A673 (cell line): Measurements from ENCODE around the gene CDK17. TPM values are rescaled to one million over a fixed set of nuclear protein-coding genes. Genes with fewer than 3 reads are reported as not detected.

Experiments
- BruUV-seq: library from RNA; stranded (reverse); fragments of 400-500 nt; replicated peaks from 2 replicates; lab custom pipeline; 2021; lab: Mats Ljungman, UMichigan
- CTCF ChIA-PET: fragments of 300-600 bp; sonication (Branson Sonifier 250); formaldehyde crosslinking; loops from one replicate; lab custom pipeline; 2022; ENCODE audit warnings: antibody characterized with exemption; lab: Charles Lee
- POLR2A ChIA-PET: fragments of 300-600 bp; sonication (Branson Sonifier 250); formaldehyde crosslinking; loops from one replicate; lab custom pipeline; 2022; ENCODE audit warnings: antibody characterized with exemption; ENCODE audit not compliant: low non-redundant PET; lab: Charles Lee
- DNase-seq: peaks from one replicate; pipeline ENCODE4 v3.0.0-alpha.2; 2015; ENCODE audit warnings: low spot score
- H3K27ac ChIP-seq: fragments of 200-600 bp; sonication (generic); 2 replicates; pipeline ENCODE4 v1.5.1; 2016; ENCODE audit warnings: mixed run types, low read depth, mild to moderate bottlenecking, mixed read lengths, antibody characterized with exemption, low read length; ENCODE audit not compliant: poor library complexity, severe bottlenecking
- H3K27me3 ChIP-seq: fragments of 200-600 bp; sonication (generic); replicated peaks from 2 replicates; pipeline ENCODE4 v1.6.1; 2017; ENCODE audit warnings: mixed run types, low read depth, mild to moderate bottlenecking, mixed read lengths, antibody characterized with exemption, low read length; ENCODE audit not compliant: insufficient read depth, poor library complexity
- H3K36me3 ChIP-seq: fragments of 200-600 bp; sonication (generic); 2 replicates; pipeline ENCODE4 v1.6.1; 2016; ENCODE audit warnings: mixed run types, mild to moderate bottlenecking, mixed read lengths, antibody characterized with exemption, low read length; ENCODE audit not compliant: insufficient read depth, poor library complexity, severe bottlenecking
- H3K4me1 ChIP-seq: fragments of 200-600 bp; sonication (generic); 2 replicates; pipeline ENCODE4 v1.6.1; 2017; ENCODE audit warnings: mixed run types, mild to moderate bottlenecking, mixed read lengths, antibody characterized with exemption, low read length; ENCODE audit not compliant: insufficient read depth, poor library complexity, severe bottlenecking
- H3K4me3 ChIP-seq: fragments of 200-600 bp; sonication (generic); 2 replicates; pipeline ENCODE4 v1.5.1; 2016; ENCODE audit warnings: low read depth, mixed run types, mild to moderate bottlenecking, mixed read lengths, low read length; ENCODE audit not compliant: poor library complexity, severe bottlenecking
- H3K9me3 ChIP-seq: fragments of 200-600 bp; sonication (generic); 2 replicates; pipeline ENCODE4 v1.6.1; 2016; ENCODE audit warnings: mixed run types, low read depth, mild to moderate bottlenecking, mixed read lengths, antibody characterized with exemption, low read length; ENCODE audit not compliant: poor library complexity, severe bottlenecking
- EZH2 ChIP-seq: fragments of 200-600 bp; sonication (generic); IDR thresholded peaks from 2 replicates; pipeline ENCODE4 v1.6.1; 2017; ENCODE audit warnings: borderline replicate concordance, low read depth, mild to moderate bottlenecking, mixed read lengths, antibody characterized with exemption, low read length; ENCODE audit not compliant: poor library complexity, severe bottlenecking
- intact Hi-C: fragments of 100-400 bp; cut with micrococcal nuclease; formaldehyde crosslinking; loops from one replicate; pipeline ENCODE4 v1.10.0; 2022; ENCODE audit not compliant: unreplicated experiment
- total RNA-seq: library from RNA; stranded (reverse); gene quantifications from 2 replicates; pipeline ENCODE4 v1.2.3, GENCODE V29; 2021
- TF ChIP-seq, protein P1 (sequence below): fragments of 300-800, 200-600 bp; sonication (generic); conservative IDR thresholded peaks from 2 replicates; pipeline ENCODE4 v1.5.1; 2017; ENCODE audit warnings: low read depth, mild to moderate bottlenecking, antibody characterized with exemption, low read length, moderate library complexity, mixed read lengths

The CDK17 gene
- total RNA-seq, 1 experiment from 2014 or later = 34.8 TPM

DNA sequence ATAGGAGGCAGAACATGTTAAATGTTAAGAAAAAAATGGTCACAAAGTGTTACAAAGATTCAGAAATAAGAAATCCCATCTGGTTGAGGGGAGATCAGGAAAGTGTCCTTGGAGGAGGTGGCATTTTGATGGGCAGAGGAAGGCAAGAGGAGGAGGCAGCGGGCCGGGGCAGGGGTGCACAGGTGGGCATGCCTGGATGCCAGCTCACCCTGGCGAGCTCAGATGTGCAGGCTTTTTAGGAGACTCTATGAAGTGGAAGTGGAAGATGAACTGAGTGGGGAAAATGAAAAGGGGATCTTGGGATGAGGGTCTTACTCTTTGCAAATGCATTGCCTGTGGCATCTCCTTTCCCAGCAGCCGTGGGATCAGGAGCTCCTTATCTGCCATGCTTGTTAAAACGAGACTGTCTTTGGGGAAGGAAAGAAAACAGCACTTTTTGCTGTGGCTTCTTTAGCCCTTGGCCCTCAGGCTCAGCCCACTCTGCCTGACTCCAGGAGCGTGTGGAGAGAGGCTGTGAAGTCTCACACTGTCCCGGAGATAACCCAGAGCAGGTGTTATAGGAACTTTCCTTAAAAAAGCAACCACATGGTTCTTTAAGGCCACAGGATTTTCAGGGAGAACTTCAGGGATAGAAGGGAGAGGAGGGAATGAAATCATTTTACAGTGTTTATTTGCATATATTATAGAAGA, 143.4 kb downstream of the CDK17 start:
- POLR2A ChIA-PET = interaction anchor here (0.5 kb wide), 1 partner anchor 54 kb away, joined by 3 read pairs; no protein-coding TSS in a partner anchor

DNA sequence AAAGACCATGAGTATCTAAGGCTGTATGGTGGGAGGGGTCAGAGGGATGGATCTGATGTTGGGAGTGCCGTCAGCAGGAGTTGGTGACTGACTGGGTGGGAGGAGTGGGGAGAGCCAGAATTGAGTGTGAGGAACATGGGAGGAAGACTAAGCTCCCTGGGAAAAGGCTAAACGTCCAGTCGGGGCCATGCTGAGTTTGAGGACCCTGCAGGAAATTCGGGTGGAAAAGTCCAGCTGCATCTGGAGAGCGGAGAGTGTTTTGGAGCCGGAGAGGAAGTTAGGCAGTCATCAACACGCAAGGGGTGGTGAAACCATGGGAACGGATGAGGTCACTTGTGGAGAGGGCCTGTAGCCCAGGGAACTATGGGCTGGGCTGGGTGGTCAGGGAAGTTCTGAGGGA, 145.2 kb downstream of the CDK17 start:
- H3K36me3 ChIP-seq = peaks cover 13% of the 10 kb centered on the region
- no peaks in the 10 kb centered on the region for H3K27me3 ChIP-seq
- intact Hi-C loops = loop anchor here (10.0 kb wide), 1 partner anchor 140 kb away; no protein-coding TSS in a partner anchor
- H3K27ac ChIP-seq = no peak overlapping the region
- peaks cover 32% of the 10 kb centered on the region for H3K4me1 ChIP-seq
- DNase-seq = no peak
- no peaks in the 10 kb centered on the region for H3K9me3 ChIP-seq
- TF ChIP-seq, protein P1, sequence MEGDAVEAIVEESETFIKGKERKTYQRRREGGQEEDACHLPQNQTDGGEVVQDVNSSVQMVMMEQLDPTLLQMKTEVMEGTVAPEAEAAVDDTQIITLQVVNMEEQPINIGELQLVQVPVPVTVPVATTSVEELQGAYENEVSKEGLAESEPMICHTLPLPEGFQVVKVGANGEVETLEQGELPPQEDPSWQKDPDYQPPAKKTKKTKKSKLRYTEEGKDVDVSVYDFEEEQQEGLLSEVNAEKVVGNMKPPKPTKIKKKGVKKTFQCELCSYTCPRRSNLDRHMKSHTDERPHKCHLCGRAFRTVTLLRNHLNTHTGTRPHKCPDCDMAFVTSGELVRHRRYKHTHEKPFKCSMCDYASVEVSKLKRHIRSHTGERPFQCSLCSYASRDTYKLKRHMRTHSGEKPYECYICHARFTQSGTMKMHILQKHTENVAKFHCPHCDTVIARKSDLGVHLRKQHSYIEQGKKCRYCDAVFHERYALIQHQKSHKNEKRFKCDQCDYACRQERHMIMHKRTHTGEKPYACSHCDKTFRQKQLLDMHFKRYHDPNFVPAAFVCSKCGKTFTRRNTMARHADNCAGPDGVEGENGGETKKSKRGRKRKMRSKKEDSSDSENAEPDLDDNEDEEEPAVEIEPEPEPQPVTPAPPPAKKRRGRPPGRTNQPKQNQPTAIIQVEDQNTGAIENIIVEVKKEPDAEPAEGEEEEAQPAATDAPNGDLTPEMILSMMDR = no peak
- TF ChIP-seq EZH2 = no peak
- ChIA-PET POLR2A (no interaction called here), CTCF (no interaction called here)
- H3K4me3 ChIP-seq = no peak overlapping the region
- BruUV-seq = no TSS peak

More for the DNA sequence above, 143.4 kb downstream of the CDK17 start:
- intact Hi-C loops = loop anchor here (10.0 kb wide), 1 partner anchor 138 kb away; no protein-coding TSS in a partner anchor
- CTCF ChIA-PET = no interaction called here
- peaks cover 32% of the 10 kb centered on the region for H3K4me1 ChIP-seq
- peaks cover 27% of the 10 kb centered on the region for H3K36me3 ChIP-seq
- no peaks in the 10 kb centered on the region for H3K9me3 ChIP-seq
- H3K27me3 ChIP-seq = no peaks in the 10 kb centered on the region
- no peak for DNase-seq
- H3K4me3 ChIP-seq = no peak overlapping the region
- TF ChIP-seq, protein P1 = no peak
- no peak for TF ChIP-seq EZH2
- peak overlapping the region; percentile 75 for H3K27ac ChIP-seq
- BruUV-seq = no TSS peak

DNA sequence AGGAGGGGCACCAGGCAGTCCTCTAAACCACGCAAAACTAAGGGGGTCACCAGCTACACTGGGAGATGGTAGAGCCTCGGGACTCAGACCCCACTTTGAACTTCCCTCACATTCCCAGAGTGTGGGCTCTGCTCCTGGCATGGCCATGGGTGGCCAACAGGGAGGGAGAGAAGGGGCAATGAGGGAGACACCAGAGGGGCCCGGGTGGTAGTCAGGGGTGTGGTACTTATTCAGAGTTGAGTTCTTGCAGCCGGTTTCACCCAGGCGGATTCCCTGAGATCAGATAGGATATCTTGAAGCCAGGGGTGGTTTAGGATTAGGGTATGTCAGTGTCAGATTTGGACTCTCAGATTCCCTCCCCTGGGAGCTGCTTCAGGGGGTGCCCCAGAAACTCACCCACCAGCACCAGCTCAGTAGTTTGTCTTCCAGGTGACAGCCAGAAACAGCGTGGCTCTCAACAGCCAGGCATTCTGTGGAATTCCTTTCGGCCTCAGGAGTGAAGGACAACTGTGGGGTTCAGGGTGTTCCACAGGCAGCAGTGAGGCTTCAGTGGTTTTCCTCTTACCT, 150.0 kb downstream of the CDK17 start:
- H3K4me1 ChIP-seq = no peaks in the 10 kb centered on the region
- H3K27ac ChIP-seq = no peak overlapping the region
- no peak for DNase-seq
- intact Hi-C loops = loop anchor here (10.0 kb wide), 1 partner anchor 145 kb away; no protein-coding TSS in a partner anchor
- TF ChIP-seq, protein P1 = no peak
- no peak for TF ChIP-seq EZH2
- H3K4me3 ChIP-seq = no peak overlapping the region
- no peaks in the 10 kb centered on the region for H3K27me3 ChIP-seq
- ChIA-PET POLR2A (no interaction called here), CTCF (no interaction called here)
- peaks cover 29% of the 10 kb centered on the region for H3K36me3 ChIP-seq
- no peaks in the 10 kb centered on the region for H3K9me3 ChIP-seq
- BruUV-seq = no TSS peak
